GM12872 (cell line): ENCODE data around the gene AKT1.

Source experiments
- CTCF ChIP-seq: IDR thresholded peaks from 3 replicates; pipeline ENCODE4 v1.5.1; 2011; ENCODE audit warnings: low read depth, mild to moderate bottlenecking, low read length, moderate library complexity; ENCODE audit not compliant: insufficient read depth

The AKT1 gene

DNA sequence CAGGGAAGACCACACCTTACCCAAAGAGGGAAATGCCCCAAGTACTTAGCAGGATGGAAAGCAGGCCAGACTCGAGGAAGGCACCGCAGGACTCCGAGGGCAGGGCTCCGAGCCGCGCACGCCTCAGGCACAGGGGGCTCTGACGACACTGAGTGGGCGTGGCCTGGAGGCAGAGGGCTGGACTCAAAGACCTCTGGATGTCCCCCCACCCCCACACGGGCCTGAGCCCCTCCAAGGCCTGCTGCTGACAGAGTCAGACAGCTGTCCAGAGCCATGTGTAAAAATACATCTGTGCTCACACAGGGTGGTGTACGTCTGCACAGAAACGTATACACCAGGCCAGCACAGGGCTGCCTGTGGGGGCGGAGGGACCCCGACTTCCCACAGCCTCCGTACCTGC is 1.4 kb downstream of the AKT1 start:
- no peak for TF ChIP-seq CTCF

GRCh38 chr14:104793703-104793959 is 1.9 kb downstream of the AKT1 start:
- TF ChIP-seq CTCF, result no peak

- TF ChIP-seq CTCF, result no peak
Observed at GRCh38 chr14:104792945-104793702, 2.4 kb downstream of the AKT1 start.

- no peak for TF ChIP-seq CTCF
Observed at GRCh38 chr14:104792101-104792884, 3.3 kb downstream of the AKT1 start.

- TF ChIP-seq CTCF, result no peak
Observed at GRCh38 chr14:104791425-104791824, 4.1 kb downstream of the AKT1 start.

DNA sequence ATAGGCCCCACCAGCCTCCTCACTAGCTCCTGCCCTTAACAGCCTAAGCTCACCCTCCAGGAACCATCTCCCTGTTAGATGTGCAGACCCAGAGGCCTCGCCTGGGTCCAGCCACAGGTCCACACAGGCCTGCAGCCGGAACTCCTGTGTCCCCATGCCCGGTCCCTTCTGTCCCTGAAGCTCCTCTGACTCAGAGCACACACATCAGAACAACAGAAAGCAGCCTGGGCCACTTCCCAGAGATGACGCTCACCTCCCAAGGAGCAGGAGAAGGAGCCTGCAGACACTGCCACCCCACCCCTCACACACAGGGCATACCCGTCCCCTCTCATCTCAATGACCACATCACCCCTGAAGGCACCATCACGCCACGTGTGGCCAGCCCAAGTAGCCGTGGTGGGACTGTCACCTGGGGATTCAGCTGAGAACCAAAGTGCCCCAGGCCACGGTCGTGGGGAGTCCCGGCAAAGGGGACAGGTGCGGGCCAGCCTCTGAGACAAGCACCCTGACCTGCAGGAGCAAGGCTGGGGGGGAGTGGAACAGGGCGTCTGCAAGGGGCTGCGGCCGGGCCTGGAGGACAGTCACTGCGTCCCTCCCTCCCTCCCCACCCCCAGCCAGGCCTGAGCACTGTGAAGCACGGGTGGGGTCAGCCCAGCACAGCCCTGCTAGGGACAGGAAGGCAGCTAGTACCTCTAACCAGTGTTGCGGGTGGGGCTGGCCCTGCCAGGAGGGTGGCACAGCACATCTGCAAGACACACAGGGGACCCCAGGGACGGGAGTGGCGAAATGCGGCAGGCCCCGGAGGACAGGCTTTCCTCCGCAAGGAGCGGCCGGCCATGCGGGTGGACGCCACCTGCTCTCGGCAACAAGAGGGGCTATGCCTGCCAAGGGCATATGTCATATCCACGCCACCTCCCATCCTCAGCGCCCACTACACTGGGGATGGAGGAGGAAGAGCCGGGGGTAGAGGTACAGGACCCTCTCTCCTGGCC is 5.5 kb downstream of the AKT1 start:
- TF ChIP-seq CTCF, result no peak
